CD4-positive, alpha-beta T cell treated with Interleukin-2 at 100 ng/mL for 4 hours (primary cell): ENCODE measurements around the gene MACROD2.

Experiments
- DNase-seq: peaks from one replicate; pipeline ENCODE4 v3.0.0-alpha.2; 2020; ENCODE audit warnings: low spot score

The MACROD2 gene

GRCh38 chr20:14816471-14816870, 821.2 kb downstream of the MACROD2 start:
- DNase-seq = no peak

GRCh38 chr20:14817101-14817500, 821.8 kb downstream of the MACROD2 start:
- no peak for DNase-seq

GRCh38 chr20:14820771-14821170, 825.5 kb downstream of the MACROD2 start:
- DNase-seq = no peak

- no peak for DNase-seq
These were observed 825.9 kb downstream of the MACROD2 start for GRCh38 chr20:14821251-14821650.

GRCh38 chr20:14824996-14825395, 829.7 kb downstream of the MACROD2 start:
- no peak for DNase-seq

- DNase-seq = no peak
These were observed 831.4 kb downstream of the MACROD2 start for GRCh38 chr20:14826543-14827313.

- DNase-seq = no peak
These were observed 833.1 kb downstream of the MACROD2 start for GRCh38 chr20:14828459-14828858.

GRCh38 chr20:14829906-14830305, 834.6 kb downstream of the MACROD2 start:
- no peak for DNase-seq

GRCh38 chr20:14830466-14830865, 835.1 kb downstream of the MACROD2 start:
- no peak for DNase-seq

GRCh38 chr20:14830899-14831298, 835.6 kb downstream of the MACROD2 start:
- no peak for DNase-seq

GRCh38 chr20:14832630-14833029, 837.3 kb downstream of the MACROD2 start:
- DNase-seq = no peak

- DNase-seq = no peak
These were observed 843.6 kb downstream of the MACROD2 start for GRCh38 chr20:14838663-14839628.

GRCh38 chr20:14845199-14846160, 850.2 kb downstream of the MACROD2 start:
- no peak for DNase-seq

- no peak for DNase-seq
These were observed 853.5 kb downstream of the MACROD2 start for GRCh38 chr20:14848806-14849205.

- DNase-seq = no peak
These were observed 857.8 kb downstream of the MACROD2 start for GRCh38 chr20:14853079-14853478.

- no peak for DNase-seq
These were observed 859.9 kb downstream of the MACROD2 start for GRCh38 chr20:14855171-14855570.

GRCh38 chr20:14859627-14860026, 864.3 kb downstream of the MACROD2 start:
- no peak for DNase-seq

- DNase-seq = no peak
These were observed 865.1 kb downstream of the MACROD2 start for GRCh38 chr20:14860410-14860814.

- no peak for DNase-seq
These were observed 865.8 kb downstream of the MACROD2 start for GRCh38 chr20:14861028-14861699.

- DNase-seq = no peak
These were observed 869.9 kb downstream of the MACROD2 start for GRCh38 chr20:14865169-14865568.

- no peak for DNase-seq
These were observed 870.4 kb downstream of the MACROD2 start for GRCh38 chr20:14865731-14866130.
